Measurements from ENCODE around the gene NMS. TPM values are rescaled to one million over a fixed set of nuclear protein-coding genes. Genes with fewer than 3 reads are reported as not detected.

Gene NMS
- total and polyA plus RNA-seq, 2 donors (not counting 1 experiment from before 2014, with no cell fraction given): not detected

DNA sequence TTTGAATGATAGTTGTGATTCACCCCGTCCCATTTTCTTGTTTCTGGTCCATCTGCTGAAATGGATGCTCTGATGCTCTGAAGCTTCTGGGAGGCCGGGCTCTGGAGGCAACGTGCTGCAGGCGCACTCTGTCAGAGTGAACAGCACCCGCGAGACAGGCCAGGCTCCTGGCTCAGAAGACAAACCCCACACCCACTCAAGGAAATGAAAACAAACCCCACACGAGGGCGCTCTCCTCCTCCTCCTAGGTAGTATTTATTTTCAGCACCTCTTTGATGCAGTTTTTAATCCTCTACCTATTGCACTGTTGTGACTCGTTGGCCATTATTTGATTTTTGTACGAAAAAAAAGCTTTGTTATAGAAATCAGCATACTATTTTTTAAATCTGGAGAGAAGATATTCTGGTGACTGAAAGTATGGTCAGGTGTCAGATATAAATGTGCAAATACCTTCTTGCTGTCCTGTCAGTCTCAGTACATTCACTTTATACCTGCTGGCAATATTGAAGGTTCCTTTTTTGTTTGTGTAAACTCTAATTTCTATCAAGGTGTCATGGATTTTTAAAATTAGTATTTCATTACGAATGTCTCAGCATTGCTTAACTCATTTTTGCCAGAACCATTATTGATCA, 42.5 kb upstream of the NMS start:
- 32% methylated on average over 4 of the region's 11 CpGs for WGBS (ENCODE audit: insufficient coverage)
- H3K4me2 ChIP-seq (replicated peaks; ENCODE audit: low read depth, low read length, poor library complexity, severe bottlenecking): no peak overlapping the region
- H4K20me1 ChIP-seq (ENCODE audit: control insufficient read depth, insufficient read depth, low read length, poor library complexity, severe bottlenecking): no peaks in the 10 kb centered on the region
- no peak for TF ChIP-seq EZH2 (IDR thresholded peaks at IDR 0.05; ENCODE audit: borderline replicate concordance, insufficient read depth, low read depth, low read length, poor library complexity, severe bottlenecking)
- TF ChIP-seq, protein P1, sequence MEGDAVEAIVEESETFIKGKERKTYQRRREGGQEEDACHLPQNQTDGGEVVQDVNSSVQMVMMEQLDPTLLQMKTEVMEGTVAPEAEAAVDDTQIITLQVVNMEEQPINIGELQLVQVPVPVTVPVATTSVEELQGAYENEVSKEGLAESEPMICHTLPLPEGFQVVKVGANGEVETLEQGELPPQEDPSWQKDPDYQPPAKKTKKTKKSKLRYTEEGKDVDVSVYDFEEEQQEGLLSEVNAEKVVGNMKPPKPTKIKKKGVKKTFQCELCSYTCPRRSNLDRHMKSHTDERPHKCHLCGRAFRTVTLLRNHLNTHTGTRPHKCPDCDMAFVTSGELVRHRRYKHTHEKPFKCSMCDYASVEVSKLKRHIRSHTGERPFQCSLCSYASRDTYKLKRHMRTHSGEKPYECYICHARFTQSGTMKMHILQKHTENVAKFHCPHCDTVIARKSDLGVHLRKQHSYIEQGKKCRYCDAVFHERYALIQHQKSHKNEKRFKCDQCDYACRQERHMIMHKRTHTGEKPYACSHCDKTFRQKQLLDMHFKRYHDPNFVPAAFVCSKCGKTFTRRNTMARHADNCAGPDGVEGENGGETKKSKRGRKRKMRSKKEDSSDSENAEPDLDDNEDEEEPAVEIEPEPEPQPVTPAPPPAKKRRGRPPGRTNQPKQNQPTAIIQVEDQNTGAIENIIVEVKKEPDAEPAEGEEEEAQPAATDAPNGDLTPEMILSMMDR (IDR thresholded peaks at IDR 0.05): peak; percentile 80
- Mint-ChIP-seq H3K4me3 (no peak overlapping the region), H3K9me3 (ENCODE audit: insufficient read depth) (peaks cover 2% of the 10 kb centered on the region), H3K4me1 (peaks cover 5% of the 10 kb centered on the region), H3K27me3 (peaks cover 12% of the 10 kb centered on the region), H3K27ac (no peak overlapping the region)
- H2AFZ ChIP-seq (ENCODE audit: insufficient read depth, low read depth, low read length, poor library complexity, severe bottlenecking): no peak overlapping the region
- H3K36me3 ChIP-seq (replicated peaks in 1 of 2; ENCODE audit: control extremely low read depth in 1 of 2, control insufficient read depth in 1 of 2, extremely low read depth in 1 of 2, insufficient read depth in 2 of 2, low read length in 1 of 2): no peaks in the 10 kb centered on the region
- peak; percentile 73 for DNase-seq
- H3K79me2 ChIP-seq (ENCODE audit: control insufficient read depth, insufficient read depth, low read length): no peaks in the 10 kb centered on the region
- H3K9ac ChIP-seq (ENCODE audit: low read length): no peak overlapping the region
- ATAC-seq (ENCODE audit: low read depth): peak; percentile 81
- ChIA-PET CTCF (interaction anchor here (0.6 to 2.5 kb wide), 6 partner anchors 23 to 733 kb away, joined by 3 to 8 read pairs (median 3); no protein-coding TSS in a partner anchor), POLR2A (no interaction called here)
- peaks cover 0 to 5% (median 0%) of the 10 kb centered on the region in 3 donors for H3K9me3 ChIP-seq (ENCODE audit: control extremely low read depth in 1 of 3, control insufficient read depth in 2 of 3, insufficient read depth in 1 of 3, low read length in 2 of 3)
- no peaks in the 10 kb centered on the region for H3K4me1 ChIP-seq (ENCODE audit: control insufficient read depth in 2 of 2, insufficient read depth in 2 of 2, low read length in 2 of 2)
- H3K27ac ChIP-seq (ENCODE audit: low read length in 2 of 2): no peak overlapping the region
- intact Hi-C loops (cut with micrococcal nuclease): loop anchor here (1.0 kb wide), 1 partner anchor 164 kb away; no protein-coding TSS in a partner anchor
- peaks cover 0 to 3% (median 0%) of the 10 kb centered on the region in 4 experiments for H3K27me3 ChIP-seq (replicated peaks in 1 of 4; ENCODE audit: control extremely low read depth in 1 of 4, control insufficient read depth in 3 of 4, insufficient read depth in 4 of 4, low read length in 3 of 4)
- H3K4me3 ChIP-seq (ENCODE audit: control extremely low read depth in 1 of 5, extremely low read depth in 1 of 5, insufficient read depth in 1 of 5, low read depth in 2 of 5, low read length in 4 of 5): no peak overlapping the region

DNA sequence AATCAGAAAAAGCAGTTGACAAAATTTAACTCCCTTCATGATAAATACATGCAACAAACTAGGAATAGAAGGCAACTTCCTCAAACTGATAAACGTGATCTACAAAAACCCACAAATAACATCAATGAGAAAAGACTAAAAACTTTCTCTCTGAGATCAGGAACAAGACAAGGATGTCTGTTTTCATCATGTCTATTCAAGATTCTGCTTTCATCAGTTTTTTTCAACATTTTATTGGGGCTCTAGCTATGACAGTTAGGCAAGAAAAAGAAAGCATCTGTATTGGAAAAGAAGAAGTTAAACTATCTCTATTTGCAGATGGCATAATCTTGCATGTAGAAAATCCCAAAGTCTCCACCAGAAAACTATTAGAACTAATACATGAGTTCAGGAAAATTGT, 40.6 kb upstream of the NMS start:
- Histone ChIP-seq H2AFZ (ENCODE audit: insufficient read depth, low read depth, low read length, poor library complexity, severe bottlenecking) (no peak overlapping the region), H3K9me3 (ENCODE audit: control extremely low read depth in 1 of 3, control insufficient read depth in 2 of 3, insufficient read depth in 1 of 3, low read length in 2 of 3) (peaks cover 0 to 5% (median 0%) of the 10 kb centered on the region in 3 donors), H3K79me2 (ENCODE audit: control insufficient read depth, insufficient read depth, low read length) (no peaks in the 10 kb centered on the region), H3K4me3 (ENCODE audit: control extremely low read depth in 1 of 5, extremely low read depth in 1 of 5, insufficient read depth in 1 of 5, low read depth in 2 of 5, low read length in 4 of 5) (no peak overlapping the region), H4K20me1 (ENCODE audit: control insufficient read depth, insufficient read depth, low read length, poor library complexity, severe bottlenecking) (no peaks in the 10 kb centered on the region), H3K27me3 (replicated peaks in 1 of 4; ENCODE audit: control extremely low read depth in 1 of 4, control insufficient read depth in 3 of 4, insufficient read depth in 4 of 4, low read length in 3 of 4) (peaks cover 0 to 3% (median 0%) of the 10 kb centered on the region in 4 experiments), H3K36me3 (replicated peaks in 1 of 2; ENCODE audit: control extremely low read depth in 1 of 2, control insufficient read depth in 1 of 2, extremely low read depth in 1 of 2, insufficient read depth in 2 of 2, low read length in 1 of 2) (no peaks in the 10 kb centered on the region), H3K9ac (ENCODE audit: low read length) (no peak overlapping the region), H3K4me1 (ENCODE audit: control insufficient read depth in 2 of 2, insufficient read depth in 2 of 2, low read length in 2 of 2) (no peaks in the 10 kb centered on the region), H3K4me2 (replicated peaks; ENCODE audit: low read depth, low read length, poor library complexity, severe bottlenecking) (no peak overlapping the region), H3K27ac (ENCODE audit: low read length in 2 of 2) (no peak overlapping the region)
- H3K4me3 Mint-ChIP-seq: no peak overlapping the region
- ChIA-PET CTCF (interaction anchor here (1.0 to 2.5 kb wide), 2 partner anchors 21 to 167 kb away, joined by 3 to 8 read pairs; no protein-coding TSS in a partner anchor), POLR2A (no interaction called here)
- H3K9me3 Mint-ChIP-seq (ENCODE audit: insufficient read depth): peaks cover 2% of the 10 kb centered on the region
- no peak overlapping the region for H3K27ac Mint-ChIP-seq
- intact Hi-C loops (cut with micrococcal nuclease): no loop called here
- peaks cover 5% of the 10 kb centered on the region for H3K4me1 Mint-ChIP-seq
- ATAC-seq (ENCODE audit: low read depth): no peak
- H3K27me3 Mint-ChIP-seq: peaks cover 12% of the 10 kb centered on the region
- TF ChIP-seq, protein P1 (IDR thresholded peaks at IDR 0.05): no peak
- no peak for TF ChIP-seq EZH2 (IDR thresholded peaks at IDR 0.05; ENCODE audit: borderline replicate concordance, insufficient read depth, low read depth, low read length, poor library complexity, severe bottlenecking)
- no peak for DNase-seq
- WGBS (ENCODE audit: insufficient coverage): no CpG with 5 or more reads among the region's 1 CpG
